M059J (cell line): Measurements from ENCODE around the gene FZR1. TPM values are rescaled to one million over a fixed set of nuclear protein-coding genes. Genes with fewer than 3 reads are reported as not detected.
A peak's percentile ranks its signal among the peaks of the same experiment; 100 is the strongest.

Source experiments
- DNase-seq: peaks from one replicate; pipeline ENCODE4 v3.0.0-alpha.2; 2012; ENCODE audit warnings: low read depth
- total RNA-seq: library from RNA; depleted of rRNA; stranded (reverse); fragments of >200 nt; shearing (Covaris generic); gene quantifications from 2 replicates; pipeline ENCODE4 v1.2.3, GENCODE V29; 2014

Gene FZR1
- total RNA-seq, 1 experiment from 2014 or later, result 56.5 TPM

- DNase-seq, result no peak
These were observed 7.4 kb downstream of the FZR1 start for GRCh38 chr19:3513229-3514140.

GRCh38 chr19:3514930-3515329 is 8.8 kb downstream of the FZR1 start:
- DNase-seq, result no peak

GRCh38 chr19:3515891-3516422 is 9.8 kb downstream of the FZR1 start:
- no peak for DNase-seq

- DNase-seq, result peak; percentile 52
These were observed 10.6 kb downstream of the FZR1 start for GRCh38 chr19:3516675-3517207.

- no peak for DNase-seq
These were observed 11.5 kb downstream of the FZR1 start for GRCh38 chr19:3517638-3518037.

- no peak for DNase-seq
These were observed 12.1 kb downstream of the FZR1 start for GRCh38 chr19:3518255-3518654.

- no peak for DNase-seq
These were observed 12.5 kb downstream of the FZR1 start for GRCh38 chr19:3518659-3519058.

GRCh38 chr19:3519126-3519525 is 13.0 kb downstream of the FZR1 start:
- DNase-seq, result no peak

- no peak for DNase-seq
These were observed 14.3 kb downstream of the FZR1 start for GRCh38 chr19:3520166-3521103.

- DNase-seq, result no peak
These were observed 15.0 kb downstream of the FZR1 start for GRCh38 chr19:3521104-3521445.

- no peak for DNase-seq
These were observed 16.6 kb downstream of the FZR1 start for GRCh38 chr19:3522421-3523360.

- no peak for DNase-seq
These were observed 17.4 kb downstream of the FZR1 start for GRCh38 chr19:3523361-3524077.

- DNase-seq, result no peak
These were observed 18.1 kb downstream of the FZR1 start for GRCh38 chr19:3524078-3524842.

GRCh38 chr19:3524904-3525451 is 18.9 kb downstream of the FZR1 start:
- no peak for DNase-seq

- DNase-seq, result no peak
These were observed 20.6 kb downstream of the FZR1 start for GRCh38 chr19:3526507-3527237.

GRCh38 chr19:3527238-3527910 is 21.3 kb downstream of the FZR1 start:
- no peak for DNase-seq

- DNase-seq, result no peak
These were observed 22.0 kb downstream of the FZR1 start for GRCh38 chr19:3528080-3528479.
